HEK293 (cell line): Measurements from ENCODE around the gene PANX1.

Experiments used
- AEBP2 ChIP-seq: fragments of 450-650 bp; formaldehyde crosslinking; IDR thresholded peaks from 2 replicates; pipeline ENCODE4 v1.5.1; 2016; ENCODE audit warnings: missing biosample characterization, missing genetic modification characterization, borderline replicate concordance
- ATF2 ChIP-seq: fragments of 450-650 bp; formaldehyde crosslinking; IDR thresholded peaks from 2 replicates; pipeline ENCODE4 v1.5.1; 2016; ENCODE audit warnings: missing biosample characterization, missing genetic modification characterization, low read depth
- CTCF ChIP-seq: fragments of 450-650 bp; formaldehyde crosslinking; IDR thresholded peaks from 2 replicates; pipeline ENCODE4 v1.5.1; 2016; ENCODE audit warnings: missing biosample characterization, missing genetic modification characterization
- EGR2 ChIP-seq: fragments of 450-650 bp; formaldehyde crosslinking; IDR thresholded peaks from 2 replicates; pipeline ENCODE4 v1.5.1; 2016; ENCODE audit warnings: low read depth, missing biosample characterization, missing genetic modification characterization
- GFI1B ChIP-seq: fragments of 450-650 bp; formaldehyde crosslinking; IDR thresholded peaks from 2 replicates; pipeline ENCODE4 v1.5.1; 2016; ENCODE audit warnings: missing biosample characterization, missing genetic modification characterization
- KLF9 ChIP-seq: fragments of 450-650 bp; formaldehyde crosslinking; IDR thresholded peaks from 2 replicates; pipeline ENCODE4 v1.5.1; 2016; ENCODE audit warnings: missing biosample characterization, missing genetic modification characterization, low read depth
- PRDM10 ChIP-seq: fragments of 450-650 bp; formaldehyde crosslinking; IDR thresholded peaks from 2 replicates; pipeline ENCODE4 v1.5.1; 2016; ENCODE audit warnings: missing biosample characterization, missing genetic modification characterization
- SALL2 ChIP-seq: fragments of 450-650 bp; formaldehyde crosslinking; IDR thresholded peaks from 2 replicates; pipeline ENCODE4 v1.5.0; 2017; ENCODE audit warnings: missing biosample characterization, mild to moderate bottlenecking, missing genetic modification characterization, borderline replicate concordance
- SP3 ChIP-seq: fragments of 450-650 bp; formaldehyde crosslinking; IDR thresholded peaks from 2 replicates; pipeline ENCODE4 v1.5.1; 2016; ENCODE audit warnings: missing biosample characterization, missing genetic modification characterization
- ZBTB21 ChIP-seq: fragments of 450-650 bp; formaldehyde crosslinking; IDR thresholded peaks from 2 replicates; pipeline ENCODE4 v1.5.1; 2017; ENCODE audit warnings: missing biosample characterization, missing genetic modification characterization
- ZBTB44 ChIP-seq: fragments of 450-650 bp; IDR thresholded peaks from 2 replicates; pipeline ENCODE4 v1.5.1; 2018; ENCODE audit warnings: missing biosample characterization, mild to moderate bottlenecking, missing genetic modification characterization
- ZNF140 ChIP-seq: fragments of 450-650 bp; formaldehyde crosslinking; IDR thresholded peaks from 2 replicates; pipeline ENCODE4 v1.5.1; 2016; ENCODE audit warnings: missing biosample characterization, missing genetic modification characterization
- ZNF157 ChIP-seq: fragments of 450-650 bp; formaldehyde crosslinking; IDR thresholded peaks from 2 replicates; pipeline ENCODE4 v1.5.1; 2016; ENCODE audit warnings: missing biosample characterization, missing genetic modification characterization
- ZNF16 ChIP-seq: fragments of 450-650 bp; formaldehyde crosslinking; IDR thresholded peaks from 2 replicates; pipeline ENCODE4 v1.5.1; 2016; ENCODE audit warnings: low read depth, missing biosample characterization, missing genetic modification characterization
- ZNF174 ChIP-seq: fragments of 450-650 bp; formaldehyde crosslinking; IDR thresholded peaks from 2 replicates; pipeline ENCODE4 v1.5.0; 2017; ENCODE audit warnings: missing biosample characterization, mild to moderate bottlenecking, missing genetic modification characterization
- ZNF214 ChIP-seq: fragments of 450-650 bp; formaldehyde crosslinking; IDR thresholded peaks from 2 replicates; pipeline ENCODE4 v1.5.1; 2017; ENCODE audit warnings: missing biosample characterization, mild to moderate bottlenecking, missing genetic modification characterization, borderline replicate concordance
- ZNF292 ChIP-seq: fragments of 450-650 bp; formaldehyde crosslinking; IDR thresholded peaks from 2 replicates; pipeline ENCODE4 v1.5.1; 2016; ENCODE audit warnings: low read depth, missing biosample characterization, missing genetic modification characterization, borderline replicate concordance
- ZNF366 ChIP-seq: fragments of 450-650 bp; formaldehyde crosslinking; conservative IDR thresholded peaks from 2 replicates; pipeline ENCODE4 v1.5.1; 2016; ENCODE audit warnings: missing biosample characterization, missing genetic modification characterization
- ZNF48 ChIP-seq: fragments of 450-650 bp; formaldehyde crosslinking; IDR thresholded peaks from 2 replicates; pipeline ENCODE4 v1.5.1; 2016; ENCODE audit warnings: missing biosample characterization, missing genetic modification characterization
- ZNF521 ChIP-seq: fragments of 450-650 bp; formaldehyde crosslinking; IDR thresholded peaks from 2 replicates; pipeline ENCODE4 v1.5.1; 2017; ENCODE audit warnings: missing biosample characterization, mild to moderate bottlenecking, missing genetic modification characterization
- ZNF530 ChIP-seq: fragments of 450-650 bp; formaldehyde crosslinking; IDR thresholded peaks from 2 replicates; pipeline ENCODE4 v1.5.1; 2016; ENCODE audit warnings: low read depth, missing biosample characterization, missing genetic modification characterization
- ZNF544 ChIP-seq: fragments of 450-650 bp; formaldehyde crosslinking; IDR thresholded peaks from 2 replicates; pipeline ENCODE4 v1.5.0; 2017; ENCODE audit warnings: missing biosample characterization, missing genetic modification characterization
- ZNF585B ChIP-seq: fragments of 450-650 bp; formaldehyde crosslinking; IDR thresholded peaks from 2 replicates; pipeline ENCODE4 v1.5.1; 2016; ENCODE audit warnings: missing biosample characterization, missing genetic modification characterization
- ZNF624 ChIP-seq: fragments of 450-650 bp; formaldehyde crosslinking; IDR thresholded peaks from 2 replicates; pipeline ENCODE4 v1.5.1; 2017; ENCODE audit warnings: missing biosample characterization, missing genetic modification characterization
- ZNF664 ChIP-seq: fragments of 450-650 bp; formaldehyde crosslinking; IDR thresholded peaks from 2 replicates; pipeline ENCODE4 v1.5.1; 2016; ENCODE audit warnings: missing biosample characterization, missing genetic modification characterization
- ZNF830 ChIP-seq: fragments of 450-650 bp; IDR thresholded peaks from 2 replicates; pipeline ENCODE4 v1.5.0; 2018; ENCODE audit warnings: missing biosample characterization, missing genetic modification characterization, low read depth, mild to moderate bottlenecking, moderate library complexity
- ZNF843 ChIP-seq: fragments of 450-650 bp; formaldehyde crosslinking; IDR thresholded peaks from 2 replicates; pipeline ENCODE4 v1.5.1; 2016; ENCODE audit warnings: missing biosample characterization, missing genetic modification characterization
- ZSCAN5A ChIP-seq: fragments of 450-650 bp; formaldehyde crosslinking; IDR thresholded peaks from 2 replicates; pipeline ENCODE4 v1.5.1; 2016; ENCODE audit warnings: missing biosample characterization, missing genetic modification characterization
- ZXDB ChIP-seq: fragments of 450-650 bp; formaldehyde crosslinking; IDR thresholded peaks from 2 replicates; pipeline ENCODE4 v1.5.1; 2016; ENCODE audit warnings: missing biosample characterization, missing genetic modification characterization

The PANX1 gene

GRCh38 chr11:94129512-94130297 is 1.1 kb downstream of the PANX1 start (continued):
- TF ChIP-seq AEBP2: no peak
- TF ChIP-seq ZNF843 (tag by site-specific recombination): no peak
- TF ChIP-seq ZBTB44 (tag by site-specific recombination): no peak
- no peak for TF ChIP-seq ZNF140 (tag by site-specific recombination)
- TF ChIP-seq ZSCAN5A (tag by site-specific recombination): no peak
- TF ChIP-seq PRDM10 (tag by site-specific recombination): no peak; the same call in 1 of the 2 replicates
- TF ChIP-seq ZNF530 (tag by site-specific recombination): no peak
- TF ChIP-seq GFI1B (tag by site-specific recombination): no peak
- TF ChIP-seq ZNF664 (tag by site-specific recombination): no peak
- no peak for TF ChIP-seq ZNF544
- no peak for TF ChIP-seq ZNF16
- no peak for TF ChIP-seq ZNF292 (tag by site-specific recombination)
- TF ChIP-seq ZNF585B: no peak
- TF ChIP-seq ZXDB: no peak
- TF ChIP-seq SP3 (tag by site-specific recombination): 0 out of 2 replicates have a peak, but pooled peaks have one; percentile 34
- no peak for TF ChIP-seq ATF2 (tag by site-specific recombination)
- no peak for TF ChIP-seq ZNF624
- no peak for TF ChIP-seq CTCF (tag by site-specific recombination)
- TF ChIP-seq ZNF157: no peak
- TF ChIP-seq KLF9: 0 out of 2 replicates have a peak, but pooled peaks have one; percentile 47
- TF ChIP-seq ZNF214: 0 out of 2 replicates have a peak, but pooled peaks have one; percentile 15
- TF ChIP-seq ZNF174 (tag by site-specific recombination): no peak
- TF ChIP-seq ZBTB21 (tag by site-specific recombination): no peak
- no peak for TF ChIP-seq SALL2 (tag by site-specific recombination)
- no peak for TF ChIP-seq ZNF521 (tag by site-specific recombination)
- no peak for TF ChIP-seq EGR2 (tag by site-specific recombination)
- TF ChIP-seq ZNF830 (tag by site-specific recombination): no peak
- TF ChIP-seq ZNF366: no peak
- no peak for TF ChIP-seq ZNF48 (tag by site-specific recombination)
